BLaER1 (cell line): ENCODE results near the gene PIK3AP1.

Experiments used
- H3K27ac ChIP-seq: shearing (Covaris generic); formaldehyde crosslinking; 2 replicates; pipeline ENCODE4 v1.8.1; 2022
- H3K27me3 ChIP-seq: shearing (Covaris generic); formaldehyde crosslinking; 2 replicates; pipeline ENCODE4 v1.8.1; 2022
- H3K36me3 ChIP-seq: shearing (Covaris generic); formaldehyde crosslinking; 2 replicates; pipeline ENCODE4 v1.8.1; 2022
- H3K4me1 ChIP-seq: shearing (Covaris generic); formaldehyde crosslinking; 2 replicates; pipeline ENCODE4 v1.8.1; 2022
- H3K4me2 ChIP-seq: shearing (Covaris generic); formaldehyde crosslinking; 2 replicates; pipeline ENCODE4 v1.8.1; 2022
- H3K4me3 ChIP-seq: shearing (Covaris generic); formaldehyde crosslinking; 2 replicates; pipeline ENCODE4 v1.8.1; 2022
- H3K9ac ChIP-seq: shearing (Covaris generic); formaldehyde crosslinking; 2 replicates; pipeline ENCODE4 v1.8.1; 2022
- H3K9me3 ChIP-seq: shearing (Covaris generic); formaldehyde crosslinking; 2 replicates; pipeline ENCODE4 v1.8.1; 2022
- H4K20me1 ChIP-seq: shearing (Covaris generic); formaldehyde crosslinking; 2 replicates; pipeline ENCODE4 v1.8.1; 2022
- Cebpa-rat ChIP-seq: shearing (Covaris generic); IDR thresholded peaks from 2 replicates; pipeline ENCODE4 v1.8.1; 2022

Gene PIK3AP1

GRCh38 chr10:96665306-96665705, 55.0 kb downstream of the PIK3AP1 start:
- H3K27ac ChIP-seq, result peak overlapping the region; percentile 6; the same call in 1 of the 2 replicates

DNA sequence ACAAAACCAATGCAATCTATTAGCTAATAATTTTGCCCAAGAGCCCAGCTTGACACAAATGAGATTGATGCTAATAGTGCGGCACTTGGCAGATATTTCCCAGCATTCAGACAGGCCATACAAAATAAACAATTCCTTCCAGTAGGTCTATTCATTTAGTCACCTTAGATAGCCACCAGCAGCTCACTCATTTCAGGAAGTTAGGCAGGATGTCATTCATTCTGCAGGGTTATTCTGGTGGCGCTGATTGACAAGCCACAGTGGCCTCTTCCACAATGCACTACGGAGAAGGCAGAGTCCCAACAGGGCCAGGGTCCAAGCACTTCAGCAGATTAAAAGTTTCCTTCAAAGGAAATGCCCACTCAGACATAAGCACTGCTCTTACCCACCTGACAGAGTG, 55.8 kb downstream of the PIK3AP1 start:
- peak overlapping the region; percentile 71 for H3K4me2 ChIP-seq
- no peak overlapping the region; the same call in 1 of the 2 replicates for H3K27ac ChIP-seq
- peaks cover 66% of the 10 kb centered on the region for H3K4me1 ChIP-seq
- peaks cover 13% of the 10 kb centered on the region; the same call in 1 of the 2 replicates for H3K9me3 ChIP-seq
- no peak overlapping the region for H3K9ac ChIP-seq
- no peak for TF ChIP-seq Cebpa-rat
- peak overlapping the region; percentile 13; the same call in 1 of the 2 replicates for H3K4me3 ChIP-seq
- no peaks in the 10 kb centered on the region for H3K27me3 ChIP-seq
- H3K36me3 ChIP-seq, result peaks cover 65% of the 10 kb centered on the region
- H4K20me1 ChIP-seq, result peaks cover 99% of the 10 kb centered on the region

More at GRCh38 chr10:96665306-96665705, 55.0 kb downstream of the PIK3AP1 start:
- Histone ChIP-seq H3K9me3 (peaks cover 11% of the 10 kb centered on the region; the same call in 1 of the 2 replicates), H4K20me1 (peaks cover 99% of the 10 kb centered on the region), H3K9ac (no peak overlapping the region), H3K4me3 (no peak overlapping the region), H3K36me3 (peaks cover 68% of the 10 kb centered on the region), H3K27me3 (no peaks in the 10 kb centered on the region), H3K4me2 (peak overlapping the region; percentile 71), H3K4me1 (peaks cover 68% of the 10 kb centered on the region)
- TF ChIP-seq Cebpa-rat, result no peak

DNA sequence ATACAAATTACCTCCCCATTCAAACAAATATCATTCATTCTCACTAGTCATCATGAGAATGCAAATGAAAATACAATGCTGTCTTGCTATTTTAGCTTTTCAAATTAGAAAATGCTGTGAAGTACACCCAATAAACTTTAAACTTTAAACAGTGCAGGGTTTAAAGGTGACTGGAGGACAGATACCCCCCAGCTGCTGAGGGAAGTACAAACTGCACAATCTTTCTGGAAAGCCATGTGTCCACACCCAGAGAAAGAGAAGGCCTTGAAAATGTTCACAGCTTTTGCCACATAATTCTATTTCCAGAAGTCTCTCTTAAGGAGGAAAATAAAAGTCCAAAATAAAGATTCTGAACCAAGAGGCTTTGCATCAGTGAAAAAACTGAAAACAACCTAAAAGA, 56.5 kb downstream of the PIK3AP1 start:
- Histone ChIP-seq H4K20me1 (peaks cover 99% of the 10 kb centered on the region), H3K27ac (no peak overlapping the region), H3K4me1 (peaks cover 66% of the 10 kb centered on the region), H3K27me3 (no peaks in the 10 kb centered on the region), H3K9me3 (peaks cover 13% of the 10 kb centered on the region; the same call in 1 of the 2 replicates), H3K36me3 (peaks cover 59% of the 10 kb centered on the region), H3K9ac (no peak overlapping the region), H3K4me3 (no peak overlapping the region), H3K4me2 (no peak overlapping the region)
- TF ChIP-seq Cebpa-rat, result no peak

DNA sequence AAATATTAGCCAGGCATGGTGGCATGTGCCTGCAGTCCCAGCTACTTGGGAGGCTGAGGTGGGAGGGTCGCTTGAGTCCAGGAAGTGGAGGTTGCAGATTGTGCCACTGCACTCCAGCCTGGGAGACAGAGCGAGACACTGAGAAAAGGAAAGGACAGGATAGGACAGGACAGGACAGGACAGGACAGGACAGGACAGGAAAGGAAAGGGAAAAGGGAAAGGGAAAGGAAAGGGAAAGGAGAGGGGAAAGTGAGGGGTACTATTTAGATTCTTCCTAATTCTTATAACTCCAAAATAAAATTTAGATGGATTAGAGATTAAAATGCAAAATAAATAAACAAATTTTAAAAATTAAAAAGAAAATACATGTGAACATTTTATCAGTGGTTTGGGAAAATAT, 58.7 kb downstream of the PIK3AP1 start:
- H3K36me3 ChIP-seq, result peaks cover 63% of the 10 kb centered on the region
- no peak for TF ChIP-seq Cebpa-rat
- peaks cover 72% of the 10 kb centered on the region for H3K4me1 ChIP-seq
- no peak overlapping the region for H3K4me2 ChIP-seq
- no peak overlapping the region for H3K4me3 ChIP-seq
- peaks cover 23% of the 10 kb centered on the region for H3K9me3 ChIP-seq
- H4K20me1 ChIP-seq, result peaks cover 99% of the 10 kb centered on the region
- no peak overlapping the region for H3K27ac ChIP-seq
- no peaks in the 10 kb centered on the region for H3K27me3 ChIP-seq
- no peak overlapping the region for H3K9ac ChIP-seq

- Histone ChIP-seq H3K9ac (no peak overlapping the region), H3K27me3 (no peaks in the 10 kb centered on the region), H3K4me3 (no peak overlapping the region), H3K4me2 (no peak overlapping the region), H3K36me3 (peaks cover 65% of the 10 kb centered on the region), H4K20me1 (peaks cover 99% of the 10 kb centered on the region), H3K27ac (no peak overlapping the region), H3K9me3 (peaks cover 36% of the 10 kb centered on the region), H3K4me1 (peaks cover 69% of the 10 kb centered on the region)
- no peak for TF ChIP-seq Cebpa-rat
Measured at GRCh38 chr10:96660297-96660696, 60.0 kb downstream of the PIK3AP1 start.

DNA sequence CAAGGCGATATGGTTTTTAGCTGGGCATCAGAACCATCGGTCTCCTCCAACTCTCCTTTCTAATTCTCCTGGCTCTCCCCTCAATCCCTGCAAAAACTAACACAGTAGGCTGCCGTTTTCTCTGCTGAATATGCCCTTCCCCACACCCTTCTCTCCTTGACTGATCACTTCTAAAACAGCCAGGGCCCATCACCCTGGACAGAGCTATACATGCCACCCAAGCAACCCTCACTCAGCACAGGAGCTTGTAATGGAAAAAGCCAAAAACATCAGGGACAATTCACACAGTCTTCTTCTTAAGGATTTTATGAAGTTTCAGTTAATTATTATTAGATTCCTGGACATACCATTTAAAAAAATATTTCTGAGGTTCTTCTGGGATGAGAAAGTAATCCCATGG, 61.5 kb downstream of the PIK3AP1 start:
- Histone ChIP-seq H3K4me2 (peak overlapping the region; percentile 70), H3K4me1 (peaks cover 69% of the 10 kb centered on the region)
- TF ChIP-seq Cebpa-rat, result no peak

GRCh38 chr10:96657385-96657784, 62.9 kb downstream of the PIK3AP1 start:
- peaks cover 73% of the 10 kb centered on the region for H3K36me3 ChIP-seq
- peaks cover 81% of the 10 kb centered on the region for H3K4me1 ChIP-seq
- H3K9me3 ChIP-seq, result peaks cover 43% of the 10 kb centered on the region
- H3K4me3 ChIP-seq, result no peak overlapping the region
- H3K9ac ChIP-seq, result no peak overlapping the region
- peaks cover 100% of the 10 kb centered on the region for H4K20me1 ChIP-seq
- TF ChIP-seq Cebpa-rat, result no peak
- H3K27ac ChIP-seq, result no peak overlapping the region
- H3K4me2 ChIP-seq, result 0 out of 2 replicates have a peak overlapping the region, but pooled peaks have one; percentile 3
- no peaks in the 10 kb centered on the region for H3K27me3 ChIP-seq

More for the DNA sequence above, 61.5 kb downstream of the PIK3AP1 start:
- Histone ChIP-seq H3K27ac (peak overlapping the region; percentile 62), H3K9me3 (peaks cover 43% of the 10 kb centered on the region), H4K20me1 (peaks cover 99% of the 10 kb centered on the region), H3K36me3 (peaks cover 71% of the 10 kb centered on the region), H3K27me3 (no peaks in the 10 kb centered on the region), H3K4me3 (no peak overlapping the region), H3K9ac (peak overlapping the region; percentile 22)

DNA sequence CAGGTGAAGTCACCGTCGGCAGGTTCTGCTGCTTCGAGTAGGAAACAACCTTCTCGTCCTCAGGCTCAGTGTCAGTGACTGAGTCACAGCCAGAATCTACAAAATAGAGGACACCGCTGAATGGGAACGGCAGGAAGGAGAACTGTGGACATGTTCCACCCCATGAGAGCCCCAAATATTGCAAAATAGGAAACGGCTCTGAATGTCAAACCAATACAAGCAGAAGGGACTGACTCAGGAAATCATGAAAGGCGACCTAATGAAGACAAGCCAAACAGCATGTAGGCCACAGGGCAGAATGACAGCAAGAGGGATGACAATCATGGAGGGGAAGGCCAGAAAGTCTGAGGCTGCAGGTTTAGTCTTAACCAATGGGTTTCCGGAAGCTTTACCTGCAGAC, 63.5 kb downstream of the PIK3AP1 start:
- no peak overlapping the region for H3K27ac ChIP-seq
- 0 out of 2 replicates have a peak overlapping the region, but pooled peaks have one; percentile 14 for H3K4me3 ChIP-seq
- no peak for TF ChIP-seq Cebpa-rat

GRCh38 chr10:96656198-96656577, 64.1 kb downstream of the PIK3AP1 start:
- Histone ChIP-seq H3K9me3 (peaks cover 39% of the 10 kb centered on the region), H3K9ac (no peak overlapping the region), H3K27ac (no peak overlapping the region), H3K4me3 (peak overlapping the region; percentile 49), H4K20me1 (peaks cover 98% of the 10 kb centered on the region), H3K27me3 (no peaks in the 10 kb centered on the region), H3K4me2 (no peak overlapping the region), H3K4me1 (peaks cover 93% of the 10 kb centered on the region), H3K36me3 (peaks cover 73% of the 10 kb centered on the region)
- TF ChIP-seq Cebpa-rat, result no peak

More for the DNA sequence above, 63.5 kb downstream of the PIK3AP1 start:
- Histone ChIP-seq H3K4me2 (0 out of 2 replicates have a peak overlapping the region, but pooled peaks have one; percentile 12), H4K20me1 (peaks cover 98% of the 10 kb centered on the region), H3K36me3 (peaks cover 73% of the 10 kb centered on the region), H3K27me3 (no peaks in the 10 kb centered on the region), H3K9me3 (peaks cover 39% of the 10 kb centered on the region), H3K9ac (no peak overlapping the region), H3K4me1 (peaks cover 86% of the 10 kb centered on the region)

DNA sequence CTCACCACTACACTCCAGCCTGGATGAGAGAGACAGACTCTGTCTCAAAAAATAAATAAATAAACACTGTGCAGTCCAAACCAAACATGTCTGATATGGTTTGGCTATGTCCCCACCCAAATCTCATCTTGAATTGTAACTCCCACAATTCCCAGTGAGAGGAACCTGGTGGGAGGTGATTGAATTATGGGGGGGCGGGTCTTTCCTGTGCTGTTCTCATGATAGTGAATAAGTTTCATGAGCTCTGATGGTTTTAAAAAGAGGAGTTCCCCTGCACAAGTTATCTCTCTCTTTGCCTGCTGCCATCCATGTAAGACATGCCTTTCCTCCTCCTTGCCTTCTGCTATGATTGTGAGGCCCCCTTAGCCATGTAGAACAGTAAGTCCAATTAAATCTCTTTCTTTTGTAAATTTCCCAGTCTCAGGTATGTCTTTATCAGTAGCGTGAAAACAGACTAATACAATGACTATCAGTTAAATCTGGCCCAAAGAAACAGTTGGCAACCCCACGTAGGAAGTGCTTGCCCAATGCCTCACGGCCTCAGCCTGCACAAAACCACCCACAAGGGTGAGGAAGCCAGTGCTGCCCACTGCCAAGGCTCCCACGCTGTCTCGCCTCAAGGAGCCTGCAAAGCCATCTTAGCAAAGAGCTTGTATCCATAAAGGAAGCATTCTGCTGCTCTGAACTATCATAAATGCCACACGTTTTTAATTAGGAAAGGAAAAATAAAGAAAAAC, 64.7 kb downstream of the PIK3AP1 start:
- H3K4me3 ChIP-seq, result peak overlapping the region; percentile 49
- H3K9me3 ChIP-seq, result peaks cover 35% of the 10 kb centered on the region
- no peak for TF ChIP-seq Cebpa-rat
- no peak overlapping the region for H3K4me2 ChIP-seq
- peaks cover 95% of the 10 kb centered on the region for H3K4me1 ChIP-seq
- no peaks in the 10 kb centered on the region for H3K27me3 ChIP-seq
- H4K20me1 ChIP-seq, result peaks cover 98% of the 10 kb centered on the region
- H3K27ac ChIP-seq, result peak overlapping the region; percentile 9; the same call in 1 of the 2 replicates
- H3K9ac ChIP-seq, result no peak overlapping the region
- H3K36me3 ChIP-seq, result peaks cover 73% of the 10 kb centered on the region
